H1 (cell line): ENCODE measurements around the gene RPS6KL1. TPM values are rescaled to one million over a fixed set of nuclear protein-coding genes. Genes with fewer than 3 reads are reported as not detected.

ENCODE experiments used
- ATF3 ChIP-seq: IDR thresholded peaks from 2 replicates; pipeline ENCODE4 v1.6.1; 2011; ENCODE audit warnings: low read depth, mild to moderate bottlenecking, low read length; ENCODE audit not compliant: insufficient read depth
- CBX8 ChIP-seq: fragments of 300-800, 300-1000 bp; sonication (generic); IDR thresholded peaks from 2 replicates; pipeline ENCODE4 v1.7.1; 2016; ENCODE audit warnings: low read depth, low read length, borderline replicate concordance
- CEBPB ChIP-seq: IDR thresholded peaks from 2 replicates; pipeline ENCODE4 v1.6.1; 2012; ENCODE audit warnings: low read depth, low read length
- CHD1 ChIP-seq: IDR thresholded peaks from 2 replicates; pipeline ENCODE4 v1.6.1; 2012; ENCODE audit warnings: low read depth, low read length, improper control_type of control experiment
- CHD7 ChIP-seq: fragments of 300-600 bp; sonication (generic); IDR thresholded peaks from 2 replicates; pipeline ENCODE4 v1.7.1; 2012; ENCODE audit warnings: low read length, moderate library complexity, mild to moderate bottlenecking, inconsistent platforms; ENCODE audit not compliant: insufficient replicate concordance
- FOSL1 ChIP-seq: IDR thresholded peaks from 2 replicates; pipeline ENCODE4 v1.6.1; 2011; ENCODE audit warnings: mild to moderate bottlenecking, low read depth, low read length, moderate library complexity; ENCODE audit not compliant: insufficient read depth
- KDM5A ChIP-seq: fragments of 200-600 bp; IDR thresholded peaks from 2 replicates; pipeline ENCODE4 v1.7.1; 2012; ENCODE audit warnings: mild to moderate bottlenecking, low read length, inconsistent platforms, mixed read lengths
- MAFK ChIP-seq: IDR thresholded peaks from 2 replicates; pipeline ENCODE4 v1.6.1; 2012; ENCODE audit warnings: low read depth, mild to moderate bottlenecking, improper control_type of control experiment, low read length
- SIX5 ChIP-seq: IDR thresholded peaks from 2 replicates; pipeline ENCODE4 v1.6.1; 2011; ENCODE audit warnings: mild to moderate bottlenecking, low read depth, low read length
- SRF ChIP-seq: IDR thresholded peaks from 2 replicates; pipeline ENCODE4 v1.6.1; 2011; ENCODE audit warnings: mild to moderate bottlenecking, low read depth, low read length, moderate library complexity
- TBP ChIP-seq: IDR thresholded peaks from 2 replicates; pipeline ENCODE4 v1.6.1; 2011; ENCODE audit warnings: low read depth, low read length, improper control_type of control experiment
- polyA plus RNA-seq, 7 experiments: library from polyadenylated mRNA; depleted of rRNA in 3 of 7; stranded (reverse) in 5 of 7; unstranded in 2 of 7; fragments of >200 nt in 5 of 7; fragments of 200-250 nt in 2 of 7; gene quantifications; 1 replicate in 5 of 7; 2 replicates in 1 of 7; 4 replicates in 1 of 7; pipeline versions ENCODE4 v1.2.1 to v1.2.3, GENCODE V29; 2011 to 2013; ENCODE audit warnings: missing spikeins in 2 of 7, mixed read lengths in 2 of 7
- total RNA-seq: library from RNA; stranded (reverse); fragmentation: NEBNext Ultra II Directional; extraction: Animal tissue kit (Norgen Biotek cat#: 25700); gene quantifications from 2 replicates; pipeline ENCODE4 v1.2.1, GENCODE V29; 2021
- TF ChIP-seq, protein P1 (sequence below): IDR thresholded peaks from 2 replicates; pipeline ENCODE4 v1.6.1; 2012; ENCODE audit warnings: inconsistent platforms

The RPS6KL1 gene
- total and polyA plus RNA-seq, 2 of the 8 experiments (the other 6 are each of a cell fraction or from before 2014, with no cell fraction given): 9.8 to 13.8 TPM

- no peak for TF ChIP-seq CHD7
- TF ChIP-seq, protein P1, sequence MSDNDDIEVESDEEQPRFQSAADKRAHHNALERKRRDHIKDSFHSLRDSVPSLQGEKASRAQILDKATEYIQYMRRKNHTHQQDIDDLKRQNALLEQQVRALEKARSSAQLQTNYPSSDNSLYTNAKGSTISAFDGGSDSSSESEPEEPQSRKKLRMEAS: no peak
- no peak for TF ChIP-seq SRF
- no peak for TF ChIP-seq MAFK
- no peak for TF ChIP-seq TBP
- TF ChIP-seq ATF3: no peak
- no peak for TF ChIP-seq CBX8
- TF ChIP-seq FOSL1: no peak
- no peak for TF ChIP-seq KDM5A
- TF ChIP-seq SIX5: no peak
- TF ChIP-seq CHD1: no peak
- TF ChIP-seq CEBPB: no peak
These were observed 68.0 kb downstream of the RPS6KL1 start (continued) for GRCh38 chr14:74855021-74855420.
